ENCODE results near the gene TRIO.

GRCh38 chr5:14181299-14181968, 38.3 kb downstream of the TRIO start:
- TF ChIP-seq CTCF (IDR thresholded peaks at IDR 0.05) (no peak), POLR2A (IDR thresholded peaks at IDR 0.05; ENCODE audit: low read depth) (no peak), POLR2AphosphoS5 (IDR thresholded peaks at IDR 0.05) (no peak), EP300 (IDR thresholded peaks at IDR 0.05) (no peak)
